ENCODE measurements around the gene FAM20A. TPM values are rescaled to one million over a fixed set of nuclear protein-coding genes. Genes with fewer than 3 reads are reported as not detected.

Gene FAM20A
- total RNA-seq, 1 donor from 2014 or later = 0.14 TPM

GRCh38 chr17:68541816-68542215 lies 59.4 kb downstream of the FAM20A start:
- Histone ChIP-seq H3K4me2 (ENCODE audit: low read length) (no peak overlapping the region), H3K27me3 (ENCODE audit: insufficient read depth, low read length) (no peaks in the 10 kb centered on the region), H3K9me3 (ENCODE audit: insufficient read depth, low read depth, low read length) (no peaks in the 10 kb centered on the region), H4K20me1 (ENCODE audit: insufficient read depth, low read length) (peaks cover 10% of the 10 kb centered on the region), H3K36me3 (ENCODE audit: insufficient read depth, low read length) (peaks cover 11% of the 10 kb centered on the region), H3K27ac (ENCODE audit: low read depth, low read length) (no peak overlapping the region), H2AFZ (ENCODE audit: low read depth, low read length) (no peak overlapping the region), H3K79me2 (ENCODE audit: insufficient read depth, low read length) (no peaks in the 10 kb centered on the region), H3K9ac (ENCODE audit: low read length) (no peak overlapping the region), H3K4me3 (ENCODE audit: insufficient read depth, low read depth, low read length) (no peak overlapping the region), H3K4me1 (ENCODE audit: insufficient read depth, low read length) (no peaks in the 10 kb centered on the region)
- FAIRE-seq (no peak), DNase-seq (ENCODE audit: low read depth) (no peak)
- no peak overlapping the region for H3K27ac Mint-ChIP-seq (ENCODE audit: unreplicated experiment)
- no peaks in the 10 kb centered on the region for H3K27me3 Mint-ChIP-seq (ENCODE audit: low read depth, unreplicated experiment)
- TF ChIP-seq EZH2 (IDR thresholded peaks at IDR 0.05; ENCODE audit: insufficient read depth, low read length) (no peak), CTCF (IDR thresholded peaks at IDR 0.05; ENCODE audit: insufficient read depth, low read depth, low read length) (no peak)
- H3K4me3 Mint-ChIP-seq (ENCODE audit: unreplicated experiment) = no peak overlapping the region
- H3K36me3 Mint-ChIP-seq (ENCODE audit: low read depth, unreplicated experiment) = peaks cover 7% of the 10 kb centered on the region
- H3K9me3 Mint-ChIP-seq (ENCODE audit: unreplicated experiment) = peaks cover 1% of the 10 kb centered on the region
- no peaks in the 10 kb centered on the region for H3K4me1 Mint-ChIP-seq (ENCODE audit: low read depth, unreplicated experiment)

DNA sequence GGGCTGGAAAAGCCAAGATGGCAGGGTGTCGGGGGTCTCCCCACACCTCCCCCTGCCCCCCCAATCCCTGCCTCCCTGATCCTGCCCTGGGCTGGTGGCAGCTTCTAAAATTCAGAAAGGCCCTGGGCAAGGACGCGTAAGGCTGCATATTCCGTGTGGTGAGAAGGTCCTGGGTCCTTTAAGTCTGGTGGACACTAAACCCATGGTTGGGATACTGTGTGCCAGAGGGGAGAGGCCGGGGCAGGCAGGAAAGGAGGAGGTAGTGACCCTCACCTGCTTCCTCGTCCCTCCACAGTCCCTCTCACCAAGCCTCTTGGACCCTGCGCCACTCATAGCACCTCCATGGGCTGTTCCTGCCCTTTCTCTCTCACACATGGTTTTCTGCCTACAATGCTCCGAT lies 60.2 kb downstream of the FAM20A start:
- H3K9me3 ChIP-seq (ENCODE audit: insufficient read depth, low read depth, low read length) = no peaks in the 10 kb centered on the region
- FAIRE-seq (no peak), DNase-seq (ENCODE audit: low read depth) (no peak)
- Mint-ChIP-seq H3K9me3 (ENCODE audit: unreplicated experiment) (no peaks in the 10 kb centered on the region), H3K27me3 (ENCODE audit: low read depth, unreplicated experiment) (no peaks in the 10 kb centered on the region), H3K4me3 (ENCODE audit: unreplicated experiment) (no peak overlapping the region), H3K27ac (ENCODE audit: unreplicated experiment) (no peak overlapping the region), H3K4me1 (ENCODE audit: low read depth, unreplicated experiment) (no peaks in the 10 kb centered on the region), H3K36me3 (ENCODE audit: low read depth, unreplicated experiment) (peaks cover 9% of the 10 kb centered on the region)
- no peaks in the 10 kb centered on the region for H3K4me1 ChIP-seq (ENCODE audit: insufficient read depth, low read length)
- H3K9ac ChIP-seq (ENCODE audit: low read length) = no peak overlapping the region
- peaks cover 11% of the 10 kb centered on the region for H3K36me3 ChIP-seq (ENCODE audit: insufficient read depth, low read length)
- no peaks in the 10 kb centered on the region for H3K79me2 ChIP-seq (ENCODE audit: insufficient read depth, low read length)
- no peak overlapping the region for H3K27ac ChIP-seq (ENCODE audit: low read depth, low read length)
- H2AFZ ChIP-seq (ENCODE audit: low read depth, low read length) = no peak overlapping the region
- TF ChIP-seq EZH2 (IDR thresholded peaks at IDR 0.05; ENCODE audit: insufficient read depth, low read length) (no peak), CTCF (IDR thresholded peaks at IDR 0.05; ENCODE audit: insufficient read depth, low read depth, low read length) (no peak)
- H3K4me3 ChIP-seq (ENCODE audit: insufficient read depth, low read depth, low read length) = no peak overlapping the region
- no peaks in the 10 kb centered on the region for H3K27me3 ChIP-seq (ENCODE audit: insufficient read depth, low read length)
- H4K20me1 ChIP-seq (ENCODE audit: insufficient read depth, low read length) = peaks cover 18% of the 10 kb centered on the region
- H3K4me2 ChIP-seq (ENCODE audit: low read length) = no peak overlapping the region

GRCh38 chr17:68539548-68540467 lies 61.4 kb downstream of the FAM20A start:
- H3K4me3 Mint-ChIP-seq (ENCODE audit: unreplicated experiment) = no peak overlapping the region
- H3K27ac Mint-ChIP-seq (ENCODE audit: unreplicated experiment) = no peak overlapping the region
- no peak for DNase-seq (ENCODE audit: low read depth)
- H3K4me2 ChIP-seq (ENCODE audit: low read length) = no peak overlapping the region
- H2AFZ ChIP-seq (ENCODE audit: low read depth, low read length) = no peak overlapping the region
- H3K9ac ChIP-seq (ENCODE audit: low read length) = no peak overlapping the region
- TF ChIP-seq CTCF (IDR thresholded peaks at IDR 0.05; ENCODE audit: insufficient read depth, low read depth, low read length) = no peak
- TF ChIP-seq EZH2 (IDR thresholded peaks at IDR 0.05; ENCODE audit: insufficient read depth, low read length) = no peak
- H3K36me3 ChIP-seq (ENCODE audit: insufficient read depth, low read length) = peaks cover 18% of the 10 kb centered on the region
- peaks cover 12% of the 10 kb centered on the region for H3K36me3 Mint-ChIP-seq (ENCODE audit: low read depth, unreplicated experiment)
- H3K9me3 ChIP-seq (ENCODE audit: insufficient read depth, low read depth, low read length) = no peaks in the 10 kb centered on the region
- no peaks in the 10 kb centered on the region for H3K27me3 Mint-ChIP-seq (ENCODE audit: low read depth, unreplicated experiment)
- H3K4me1 Mint-ChIP-seq (ENCODE audit: low read depth, unreplicated experiment) = no peaks in the 10 kb centered on the region
- no peaks in the 10 kb centered on the region for H3K4me1 ChIP-seq (ENCODE audit: insufficient read depth, low read length)
- H3K9me3 Mint-ChIP-seq (ENCODE audit: unreplicated experiment) = no peaks in the 10 kb centered on the region
- H3K79me2 ChIP-seq (ENCODE audit: insufficient read depth, low read length) = no peaks in the 10 kb centered on the region
- no peak overlapping the region for H3K4me3 ChIP-seq (ENCODE audit: insufficient read depth, low read depth, low read length)
- no peak for FAIRE-seq
- H4K20me1 ChIP-seq (ENCODE audit: insufficient read depth, low read length) = peaks cover 22% of the 10 kb centered on the region
- no peaks in the 10 kb centered on the region for H3K27me3 ChIP-seq (ENCODE audit: insufficient read depth, low read length)
- H3K27ac ChIP-seq (ENCODE audit: low read depth, low read length) = no peak overlapping the region
